ENCODE results near the gene CLEC18A.

DNA sequence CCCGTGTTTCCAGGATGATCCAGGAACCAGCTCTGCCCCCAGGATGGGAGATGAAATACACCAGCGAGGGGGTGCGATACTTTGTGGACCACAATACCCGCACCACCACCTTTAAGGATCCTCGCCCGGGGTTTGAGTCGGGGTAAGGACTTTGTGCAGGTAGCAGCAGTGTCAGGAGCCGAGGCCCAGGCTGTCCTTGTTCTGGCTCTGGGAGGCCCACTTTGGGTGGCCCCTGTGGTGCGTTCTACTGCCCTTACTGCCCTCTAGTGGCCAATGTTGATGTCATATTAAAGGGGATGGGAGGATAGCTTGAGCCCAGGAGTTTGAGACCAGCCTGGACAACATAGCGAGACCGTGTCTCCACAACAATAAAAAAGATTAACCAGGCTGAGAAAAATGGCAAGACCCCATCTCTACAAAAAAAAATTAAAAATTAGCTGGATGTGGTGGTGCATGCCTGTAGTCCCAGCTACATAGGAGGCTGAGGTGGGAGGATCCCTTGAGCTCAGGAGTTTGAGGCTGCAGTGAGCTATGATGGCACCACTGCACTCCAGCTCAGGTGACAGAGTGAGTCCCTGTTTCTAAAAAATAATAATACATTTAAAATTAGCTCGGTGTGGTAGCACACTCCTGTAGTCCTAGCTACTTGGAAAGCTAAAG, 20.9 kb upstream of the CLEC18A start:
- TF ChIP-seq POLR2A (IDR thresholded peaks at IDR 0.05), result no peak
- TF ChIP-seq, protein P1, sequence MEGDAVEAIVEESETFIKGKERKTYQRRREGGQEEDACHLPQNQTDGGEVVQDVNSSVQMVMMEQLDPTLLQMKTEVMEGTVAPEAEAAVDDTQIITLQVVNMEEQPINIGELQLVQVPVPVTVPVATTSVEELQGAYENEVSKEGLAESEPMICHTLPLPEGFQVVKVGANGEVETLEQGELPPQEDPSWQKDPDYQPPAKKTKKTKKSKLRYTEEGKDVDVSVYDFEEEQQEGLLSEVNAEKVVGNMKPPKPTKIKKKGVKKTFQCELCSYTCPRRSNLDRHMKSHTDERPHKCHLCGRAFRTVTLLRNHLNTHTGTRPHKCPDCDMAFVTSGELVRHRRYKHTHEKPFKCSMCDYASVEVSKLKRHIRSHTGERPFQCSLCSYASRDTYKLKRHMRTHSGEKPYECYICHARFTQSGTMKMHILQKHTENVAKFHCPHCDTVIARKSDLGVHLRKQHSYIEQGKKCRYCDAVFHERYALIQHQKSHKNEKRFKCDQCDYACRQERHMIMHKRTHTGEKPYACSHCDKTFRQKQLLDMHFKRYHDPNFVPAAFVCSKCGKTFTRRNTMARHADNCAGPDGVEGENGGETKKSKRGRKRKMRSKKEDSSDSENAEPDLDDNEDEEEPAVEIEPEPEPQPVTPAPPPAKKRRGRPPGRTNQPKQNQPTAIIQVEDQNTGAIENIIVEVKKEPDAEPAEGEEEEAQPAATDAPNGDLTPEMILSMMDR (IDR thresholded peaks at IDR 0.05), result peak; percentile 56 to 78 (median 69)
